Fibroblast of skin of right biceps (primary cell): ENCODE data around the gene CNIH2.
"Not testable (repeated sequence)": the region's sequence is repeated elsewhere in the genome, so short reads cannot be mapped to it uniquely, and the experiment has no call there.

ENCODE experiments used
- DNase-seq: peaks from one replicate; pipeline ENCODE4 v3.0.0-alpha.2; 2013

The CNIH2 gene

GRCh38 chr11:66277471-66278362 lies at the start of gene CNIH2:
CNIH2 (plus strand) TSS chr11:66278175; CDS start chr11:66278457, 282 bp downstream.
- peak; percentile 34 for DNase-seq

GRCh38 chr11:66228521-66228920 lies 49.5 kb upstream of the CNIH2 start:
- DNase-seq = no peak

- DNase-seq = no peak
Observed at GRCh38 chr11:66230156-66230555, 47.8 kb upstream of the CNIH2 start.

- no peak for DNase-seq
Observed at GRCh38 chr11:66230978-66231377, 47.0 kb upstream of the CNIH2 start.

GRCh38 chr11:66231561-66231960 lies 46.4 kb upstream of the CNIH2 start:
- DNase-seq = no peak

- no peak for DNase-seq
Observed at GRCh38 chr11:66232769-66233168, 45.2 kb upstream of the CNIH2 start.

- DNase-seq = no peak
Observed at GRCh38 chr11:66233301-66233700, 44.7 kb upstream of the CNIH2 start.

GRCh38 chr11:66235141-66235540 lies 42.8 kb upstream of the CNIH2 start:
- no peak for DNase-seq

- DNase-seq = no peak
Observed at GRCh38 chr11:66237867-66238266, 40.1 kb upstream of the CNIH2 start.

GRCh38 chr11:66238786-66239413 lies 39.1 kb upstream of the CNIH2 start:
- DNase-seq = no peak

GRCh38 chr11:66239511-66239910 lies 38.5 kb upstream of the CNIH2 start:
- DNase-seq = no peak

- DNase-seq = no peak
Observed at GRCh38 chr11:66239998-66240780, 37.8 kb upstream of the CNIH2 start.

GRCh38 chr11:66240781-66241136 lies 37.2 kb upstream of the CNIH2 start:
- DNase-seq = no peak

GRCh38 chr11:66242095-66242765 lies 35.7 kb upstream of the CNIH2 start:
- no peak for DNase-seq

GRCh38 chr11:66243782-66244535 lies 34.0 kb upstream of the CNIH2 start:
- no peak for DNase-seq

GRCh38 chr11:66247295-66247694 lies 30.7 kb upstream of the CNIH2 start:
- DNase-seq = no peak

GRCh38 chr11:66247801-66248200 lies 30.2 kb upstream of the CNIH2 start:
- DNase-seq = no peak

GRCh38 chr11:66248903-66249302 lies 29.1 kb upstream of the CNIH2 start:
- no peak for DNase-seq

- DNase-seq = no peak
Observed at GRCh38 chr11:66251809-66252208, 26.2 kb upstream of the CNIH2 start.

- not testable (repeated sequence) for DNase-seq
Observed at GRCh38 chr11:66253081-66253480, 24.9 kb upstream of the CNIH2 start.

- DNase-seq = no peak
Observed at GRCh38 chr11:66258473-66258893, 19.5 kb upstream of the CNIH2 start.

- no peak for DNase-seq
Observed at GRCh38 chr11:66259225-66259624, 18.8 kb upstream of the CNIH2 start.
